HepG2 (cell line): ENCODE measurements around the gene SYS1. TPM values are rescaled to one million over a fixed set of nuclear protein-coding genes. Genes with fewer than 3 reads are reported as not detected.

Source experiments
- ATAC-seq: fragments of 200-7000 bp; cut with Tn5 transposase; 3 replicates; pipeline ENCODE4 v1.9.1; 2020; ENCODE audit warnings: mild to moderate bottlenecking, moderate library complexity
- BruUV-seq: library from RNA; stranded (reverse); fragments of 400-500 nt; replicated peaks from 2 replicates; lab custom pipeline; 2021; lab: Mats Ljungman, UMichigan
- CTCF ChIA-PET: fragments of 300-600 bp; formaldehyde crosslinking; extraction: SDS; loops from one replicate; lab custom pipeline; 2021; ENCODE audit warnings: low total read pairs, inconsistent platforms, low intra/inter-chr PET ratio; lab: Yijun Ruan, JAX
- POLR2A ChIA-PET: fragments of 350-600 bp; sonication (Branson Sonifier 250); formaldehyde crosslinking; loops from one replicate; lab custom pipeline; 2020; ENCODE audit warnings: antibody characterized with exemption, inconsistent platforms; lab: Yijun Ruan, JAX
- DNase-seq: peaks from one replicate; pipeline ENCODE4 v3.0.0-alpha.2; 2015; ENCODE audit warnings: low spot score
- FAIRE-seq: peaks from 3 replicates; lab custom pipeline; 2011; peaks lifted over from hg19 to GRCh38; lab: Jason Lieb, UNC
- H2AFZ ChIP-seq: one replicate; pipeline ENCODE4 v1.6.1; 2011; ENCODE audit warnings: low read length, inconsistent platforms
- H3K27ac ChIP-seq: fragments of 300-600 bp; 3 replicates; pipeline ENCODE4 v1.8.0; 2011; ENCODE audit warnings: mixed run types, mild to moderate bottlenecking, mixed read lengths, low read length, inconsistent platforms; ENCODE audit not compliant: insufficient read depth; ENCODE audit errors: extremely low read length
- H3K27me3 ChIP-seq, 2 experiments: fragments of 200-600 bp in 1 of 2; 2 replicates in 1 of 2; 3 replicates in 1 of 2; pipeline versions ENCODE4 v1.6.0 to v1.8.0; 2011; ENCODE audit warnings: low read length in 2 of 2, mild to moderate bottlenecking in 2 of 2, moderate library complexity in 2 of 2, inconsistent platforms in 1 of 2; ENCODE audit not compliant: insufficient read depth in 2 of 2, control insufficient read depth in 1 of 2
- H3K36me3 ChIP-seq, 2 experiments: fragments of 200-600 bp in 1 of 2; replicated peaks in 1 of 2; 2 replicates in 1 of 2; 3 replicates in 1 of 2; pipeline versions ENCODE4 v1.5.1 to v1.8.0; 2011; ENCODE audit warnings: low read length in 2 of 2, inconsistent platforms in 1 of 2; ENCODE audit not compliant: insufficient read depth in 2 of 2, control insufficient read depth in 1 of 2
- H3K4me1 ChIP-seq: 2 replicates; pipeline ENCODE4 v1.5.1; 2012; ENCODE audit warnings: low read length, inconsistent platforms; ENCODE audit not compliant: insufficient read depth
- H3K4me2 ChIP-seq: 2 replicates; pipeline ENCODE4 v1.6.0; 2011; ENCODE audit warnings: low read depth, low read length, inconsistent platforms
- H3K4me3 ChIP-seq, 3 experiments: fragments of 200-600 bp in 1 of 3; sonication (generic), shearing (Covaris generic) in 1 of 3; replicated peaks in 1 of 3; 2 replicates each; pipeline ENCODE4 v1.5.1; 2011 to 2016; ENCODE audit warnings: low read length in 3 of 3, inconsistent platforms in 2 of 3, low read depth in 2 of 3, mild to moderate bottlenecking in 2 of 3, control low read depth in 1 of 3, mixed read lengths in 1 of 3; ENCODE audit not compliant: insufficient read depth in 1 of 3
- H3K79me2 ChIP-seq: one replicate; pipeline ENCODE4 v1.6.1; 2011; ENCODE audit warnings: low read length, inconsistent platforms; ENCODE audit not compliant: insufficient read depth
- H3K9ac ChIP-seq: 2 replicates; pipeline ENCODE4 v1.6.0; 2011; ENCODE audit warnings: mild to moderate bottlenecking, low read depth, low read length, inconsistent platforms; ENCODE audit not compliant: insufficient read depth
- H3K9me3 ChIP-seq: 2 replicates; pipeline ENCODE4 v1.5.1; 2012; ENCODE audit warnings: mild to moderate bottlenecking, low read length
- H4K20me1 ChIP-seq: 2 replicates; pipeline ENCODE4 v1.6.0; 2011; ENCODE audit warnings: inconsistent platforms, mild to moderate bottlenecking, low read length, moderate library complexity; ENCODE audit not compliant: insufficient read depth
- FOXJ3 ChIP-seq: sonication (generic); formaldehyde crosslinking; IDR thresholded peaks from 2 replicates; pipeline ENCODE4 v1.4.0; 2020; ENCODE audit warnings: missing genetic modification reagents, mild to moderate bottlenecking, borderline replicate concordance
- HDAC1 ChIP-seq: sonication (generic); formaldehyde crosslinking; IDR thresholded peaks from 2 replicates; pipeline ENCODE4 v1.5.1; 2020; ENCODE audit warnings: mild to moderate bottlenecking, missing genetic modification reagents
- HDAC6 ChIP-seq: fragments of 200-600 bp; sonication (generic); IDR thresholded peaks from 2 replicates; pipeline ENCODE4 v1.7.0; 2017; ENCODE audit warnings: mild to moderate bottlenecking, antibody characterized with exemption, low read length, low read depth
- SKIL ChIP-seq: sonication (generic); formaldehyde crosslinking; IDR thresholded peaks from 2 replicates; pipeline ENCODE4 v1.8.0; 2022; ENCODE audit warnings: missing genetic modification reagents, mild to moderate bottlenecking, moderate library complexity, borderline replicate concordance
- TGIF2 ChIP-seq: IDR thresholded peaks from 2 replicates; pipeline ENCODE4 v1.6.1; 2016; ENCODE audit warnings: control low read depth, missing compliant biosample characterization
- ZBTB39 ChIP-seq: sonication (generic); formaldehyde crosslinking; IDR thresholded peaks from 2 replicates; pipeline ENCODE4 v1.5.0; 2020; ENCODE audit warnings: missing genetic modification reagents
- ZNF260 ChIP-seq: sonication (generic); formaldehyde crosslinking; IDR thresholded peaks from 2 replicates; pipeline ENCODE4 v1.4.0; 2020; ENCODE audit warnings: missing genetic modification reagents, low read depth, mild to moderate bottlenecking, borderline replicate concordance
- ZNF276 ChIP-seq: sonication (generic); formaldehyde crosslinking; IDR thresholded peaks from 2 replicates; pipeline ENCODE4 v1.4.0; 2020; ENCODE audit warnings: mild to moderate bottlenecking, low read depth, missing genetic modification reagents
- ZNF558 ChIP-seq: sonication (generic); formaldehyde crosslinking; IDR thresholded peaks from 2 replicates; pipeline ENCODE4 v1.9.0; 2022; ENCODE audit warnings: mild to moderate bottlenecking, missing genetic modification reagents, borderline replicate concordance
- ZNF83 ChIP-seq: sonication (generic); formaldehyde crosslinking; IDR thresholded peaks from 2 replicates; pipeline ENCODE4 v1.4.0; 2020; ENCODE audit warnings: missing genetic modification reagents, mild to moderate bottlenecking, borderline replicate concordance
- WGBS: methylation state at CpG from one replicate; pipeline ENCODE4 v1.1.6; 2017; ENCODE audit warnings: low lambda C conversion rate; 5-methylcytosine and 5-hydroxymethylcytosine counted together
- in situ Hi-C: cut with HindIII; loops from 2 replicates; pipeline ENCODE4 v1.10.0; 2017; ENCODE audit warnings: low pct_unique_long_range_greater_than_20kb; ENCODE audit not compliant: extremely low pct_ligation_motif_present
- intact Hi-C: fragments of 100-400 bp; cut with micrococcal nuclease; formaldehyde crosslinking; loops from one replicate; pipeline ENCODE4 v1.10.0; 2022; ENCODE audit not compliant: unreplicated experiment
- polyA plus RNA-seq, 8 experiments: library from polyadenylated mRNA; depleted of rRNA in 3 of 8; stranded (reverse) in 7 of 8; unstranded in 1 of 8; fragments of >200 nt; fragmentation: Illumina TruSeq in 4 of 8; extraction: Trizol in 4 of 8; gene quantifications; 2 replicates each; pipeline versions ENCODE4 v1.2.1 to v1.2.3, GENCODE V29; 2011 to 2016; ENCODE audit warnings: low read depth in 4 of 8, missing spikeins in 1 of 8, mixed read lengths in 1 of 8; ENCODE audit not compliant: insufficient read depth in 1 of 8
- total RNA-seq, 5 experiments: library from RNA; depleted of rRNA; stranded (reverse); fragments of >200 nt; fragmentation: Illumina TruSeq; extraction: Trizol; gene quantifications; 2 replicates each; pipeline ENCODE4 v1.2.3, GENCODE V29; 2016; ENCODE audit warnings: low read depth in 1 of 5
- TF ChIP-seq, protein P1 (sequence below): sonication (generic); formaldehyde crosslinking; conservative IDR thresholded peaks from 2 replicates; pipeline ENCODE4 v1.5.0; 2020; ENCODE audit warnings: missing genetic modification reagents

The SYS1 gene
- total and polyA plus RNA-seq, 2 of the 13 experiments (the other 11 are each of a cell fraction or from before 2014, with no cell fraction given), result 38.3 to 65.6 TPM

DNA sequence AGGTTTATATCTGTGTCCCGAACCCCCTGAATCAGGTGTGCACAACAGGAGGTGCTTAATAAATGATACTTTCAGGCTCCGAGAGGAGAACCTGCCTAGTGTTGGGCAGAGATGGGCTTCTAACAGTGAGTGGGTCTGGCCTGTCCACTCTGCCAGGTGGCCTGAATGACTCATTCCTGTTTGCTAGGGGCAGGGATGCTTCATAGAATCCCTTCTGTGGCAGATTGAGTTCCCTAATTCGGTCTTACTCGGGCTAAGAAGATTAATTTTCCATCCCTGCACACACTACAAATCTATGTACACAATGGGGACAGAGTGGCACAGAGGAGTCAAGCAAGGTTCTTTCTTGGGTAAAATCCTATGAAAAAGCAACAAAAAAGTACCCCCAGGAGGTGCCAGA, 34.5 kb upstream of the SYS1 start:
- Histone ChIP-seq H3K27me3 (no peaks in the 10 kb centered on the region), H3K9me3 (no peaks in the 10 kb centered on the region), H3K4me2 (no peak overlapping the region), H3K36me3 (peaks cover 42 to 62% of the 10 kb centered on the region in 2 experiments), H3K79me2 (no peaks in the 10 kb centered on the region), H2AFZ (no peak overlapping the region), H3K4me1 (no peaks in the 10 kb centered on the region), H3K27ac (no peak overlapping the region), H4K20me1 (no peaks in the 10 kb centered on the region), H3K4me3 (no peak overlapping the region), H3K9ac (no peak overlapping the region)
- ATAC-seq (no peak), DNase-seq (no peak), FAIRE-seq (no peak)
- TF ChIP-seq HDAC1 (CRISPR knock-in tag) (no peak), ZNF276 (no peak), HDAC6 (no peak), SKIL (no peak), TGIF2 (CRISPR knock-in tag) (no peak), ZNF558 (CRISPR knock-in tag) (no peak), ZNF83 (CRISPR knock-in tag) (no peak), FOXJ3 (CRISPR knock-in tag) (no peak), ZBTB39 (CRISPR knock-in tag) (no peak), ZNF260 (no peak)
- TF ChIP-seq, protein P1, sequence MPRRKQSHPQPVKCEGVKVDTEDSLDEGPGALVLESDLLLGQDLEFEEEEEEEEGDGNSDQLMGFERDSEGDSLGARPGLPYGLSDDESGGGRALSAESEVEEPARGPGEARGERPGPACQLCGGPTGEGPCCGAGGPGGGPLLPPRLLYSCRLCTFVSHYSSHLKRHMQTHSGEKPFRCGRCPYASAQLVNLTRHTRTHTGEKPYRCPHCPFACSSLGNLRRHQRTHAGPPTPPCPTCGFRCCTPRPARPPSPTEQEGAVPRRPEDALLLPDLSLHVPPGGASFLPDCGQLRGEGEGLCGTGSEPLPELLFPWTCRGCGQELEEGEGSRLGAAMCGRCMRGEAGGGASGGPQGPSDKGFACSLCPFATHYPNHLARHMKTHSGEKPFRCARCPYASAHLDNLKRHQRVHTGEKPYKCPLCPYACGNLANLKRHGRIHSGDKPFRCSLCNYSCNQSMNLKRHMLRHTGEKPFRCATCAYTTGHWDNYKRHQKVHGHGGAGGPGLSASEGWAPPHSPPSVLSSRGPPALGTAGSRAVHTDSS (CRISPR knock-in tag), result no peak
- CTCF ChIA-PET, result no interaction called here
- 96% methylated on average over 4 of the region's 4 CpGs for WGBS
- in situ Hi-C loops (no loop called here), intact Hi-C loops (no loop called here)
- POLR2A ChIA-PET, result interaction anchor here (1.0 to 6.7 kb wide), 6 partner anchors 8 to 34 kb away, joined by 3 to 72 read pairs (median 6); partner anchors contain the start of genes SDC4 and SYS1
- BruUV-seq, result no TSS peak
